Measurements from ENCODE around the gene KLHDC8A.
A peak's percentile ranks its signal among the peaks of the same experiment; 100 is the strongest.
"Not testable (repeated sequence)": the region's sequence is repeated elsewhere in the genome, so short reads cannot be mapped to it uniquely, and the experiment has no call there.

Gene KLHDC8A

GRCh38 chr1:205356440-205357139, at the start of gene KLHDC8A:
Gene KLHDC8A, minus strand, starts transcription at chr1:205356922. Its CDS starts 13,318 bp downstream, at chr1:205343604.
- TF ChIP-seq CTCF (IDR thresholded peaks at IDR 0.05; ENCODE audit: borderline replicate concordance, insufficient read depth, low read depth, low read length): no peak
- H3K4me3 ChIP-seq (ENCODE audit: low read depth, low read length): no peak within 1 kb of the TSS

GRCh38 chr1:205406252-205406651, 49.5 kb upstream of the KLHDC8A start:
- not testable (repeated sequence) for H3K4me3 ChIP-seq (ENCODE audit: low read depth, low read length)

- not testable (repeated sequence) for H3K4me3 ChIP-seq (ENCODE audit: low read depth, low read length)
These were observed 47.8 kb upstream of the KLHDC8A start for GRCh38 chr1:205404484-205404883.

GRCh38 chr1:205398586-205398985, 41.9 kb upstream of the KLHDC8A start:
- H3K4me3 ChIP-seq (ENCODE audit: low read depth, low read length): no peak overlapping the region
- TF ChIP-seq CTCF (IDR thresholded peaks at IDR 0.05; ENCODE audit: borderline replicate concordance, insufficient read depth, low read depth, low read length): no peak

GRCh38 chr1:205396967-205397616, 40.4 kb upstream of the KLHDC8A start:
- TF ChIP-seq CTCF (IDR thresholded peaks at IDR 0.05; ENCODE audit: borderline replicate concordance, insufficient read depth, low read depth, low read length): peak; percentile 38; the same call in 1 of the 2 replicates
- H3K4me3 ChIP-seq (ENCODE audit: low read depth, low read length): no peak overlapping the region

- H3K4me3 ChIP-seq (ENCODE audit: low read depth, low read length): no peak overlapping the region
- no peak for TF ChIP-seq CTCF (IDR thresholded peaks at IDR 0.05; ENCODE audit: borderline replicate concordance, insufficient read depth, low read depth, low read length)
These were observed 38.9 kb upstream of the KLHDC8A start for GRCh38 chr1:205395616-205396015.

GRCh38 chr1:205392650-205393049, 35.9 kb upstream of the KLHDC8A start:
- H3K4me3 ChIP-seq (ENCODE audit: low read depth, low read length): no peak overlapping the region
- TF ChIP-seq CTCF (IDR thresholded peaks at IDR 0.05; ENCODE audit: borderline replicate concordance, insufficient read depth, low read depth, low read length): no peak

GRCh38 chr1:205391386-205391785, 34.7 kb upstream of the KLHDC8A start:
- TF ChIP-seq CTCF (IDR thresholded peaks at IDR 0.05; ENCODE audit: borderline replicate concordance, insufficient read depth, low read depth, low read length): no peak
- H3K4me3 ChIP-seq (ENCODE audit: low read depth, low read length): no peak overlapping the region
